ENCODE results near the gene IQCB1. TPM values are rescaled to one million over a fixed set of nuclear protein-coding genes. Genes with fewer than 3 reads are reported as not detected.

Gene IQCB1
- total RNA-seq, 2 donors from 2014 or later: 33.1 to 56.7 TPM

GRCh38 chr3:121720163-121720562, 114.7 kb downstream of the IQCB1 start:
- DNase-seq (ENCODE audit: low spot score) (no peak), ATAC-seq (no peak)
- Mint-ChIP-seq H3K27ac (no peak overlapping the region), H3K4me1 (ENCODE audit: low read depth in 2 of 2) (peaks cover 9 to 17% of the 10 kb centered on the region in 2 donors), H3K36me3 (peaks cover 47% of the 10 kb centered on the region), H3K4me3 (no peak overlapping the region), H3K27me3 (no peaks in the 10 kb centered on the region), H3K9me3 (no peaks in the 10 kb centered on the region)

Other genes with a start within 250 kb of the IQCB1 start
- gene FBXO40, start 241.7 kb downstream of the IQCB1 start, total RNA-seq: not detected
- 100 to 1,000 TPM; 252 to 297 TPM for gene HCLS1, start 174.2 kb downstream of the IQCB1 start, total RNA-seq
- 10 to 100 TPM; 34.9 to 43.5 TPM for gene GOLGB1, start 85.3 kb downstream of the IQCB1 start, total RNA-seq
- gene EAF2, start 149 bp upstream of the IQCB1 start, total RNA-seq: 10 to 100 TPM in 1 of 2 donors, 1 to 10 TPM in 1; 9.6 to 12.9 TPM
- 1 to 10 TPM in 1 of 2 donors, under 1 TPM in 1; 0.43 to 5.3 TPM for gene SLC15A2, start 59.3 kb upstream of the IQCB1 start, total RNA-seq
- gene ILDR1, start 187.2 kb upstream of the IQCB1 start, total RNA-seq: under 1 TPM in 1 of 2 donors, not detected in 1; 0.59 TPM
- gene CD86, start 220.3 kb upstream of the IQCB1 start, total RNA-seq: 1 to 10 TPM; 3.2 to 4.5 TPM

Measured in natural killer cell treated with Interleukin-12 subunit alpha and Interleukin-12 subunit beta and Interleukin-15 and Interleukin-18, amount 100 ng/mL, for 72 hours (primary cell).